Fibroblast of lung (primary cell): ENCODE data around the gene NPHP3.

Experiments used
- CTCF ChIP-seq, 2 donors: IDR thresholded peaks in 1 of 2; conservative IDR thresholded peaks in 1 of 2; 1 replicate in 1 of 2; 2 replicates in 1 of 2; pipeline ENCODE4 v1.5.1; 2011 to 2012; ENCODE audit warnings: low read length in 2 of 2, control low read depth in 1 of 2, inconsistent platforms in 1 of 2, low read depth in 1 of 2, mild to moderate bottlenecking in 1 of 2
- EZH2 ChIP-seq: IDR thresholded peaks from 2 replicates; pipeline ENCODE4 v1.5.1; 2012; ENCODE audit warnings: low read length, control low read depth, mild to moderate bottlenecking; ENCODE audit errors: missing control alignments

- TF ChIP-seq CTCF (conservative IDR thresholded peaks at IDR 0.05 in 1 of 2, IDR thresholded peaks at IDR 0.05 in 1 of 2; ENCODE audit: low read depth in 1 of 2, low read length in 2 of 2) (no peak), EZH2 (no peak)
Observed at GRCh38 chr3:132679911-132680310, 42.3 kb downstream of the NPHP3 start.
